NT2/D1 (cell line): Measurements from ENCODE around the gene DRGX.

ENCODE experiments used
- SUZ12 ChIP-seq: IDR thresholded peaks from 2 replicates; pipeline ENCODE4 v1.6.1; 2011; ENCODE audit not compliant: insufficient read length, insufficient read depth; ENCODE audit errors: extremely low read depth
- YY1 ChIP-seq: IDR thresholded peaks from 2 replicates; pipeline ENCODE4 v1.6.1; 2011; ENCODE audit not compliant: insufficient read length, insufficient read depth

DNA sequence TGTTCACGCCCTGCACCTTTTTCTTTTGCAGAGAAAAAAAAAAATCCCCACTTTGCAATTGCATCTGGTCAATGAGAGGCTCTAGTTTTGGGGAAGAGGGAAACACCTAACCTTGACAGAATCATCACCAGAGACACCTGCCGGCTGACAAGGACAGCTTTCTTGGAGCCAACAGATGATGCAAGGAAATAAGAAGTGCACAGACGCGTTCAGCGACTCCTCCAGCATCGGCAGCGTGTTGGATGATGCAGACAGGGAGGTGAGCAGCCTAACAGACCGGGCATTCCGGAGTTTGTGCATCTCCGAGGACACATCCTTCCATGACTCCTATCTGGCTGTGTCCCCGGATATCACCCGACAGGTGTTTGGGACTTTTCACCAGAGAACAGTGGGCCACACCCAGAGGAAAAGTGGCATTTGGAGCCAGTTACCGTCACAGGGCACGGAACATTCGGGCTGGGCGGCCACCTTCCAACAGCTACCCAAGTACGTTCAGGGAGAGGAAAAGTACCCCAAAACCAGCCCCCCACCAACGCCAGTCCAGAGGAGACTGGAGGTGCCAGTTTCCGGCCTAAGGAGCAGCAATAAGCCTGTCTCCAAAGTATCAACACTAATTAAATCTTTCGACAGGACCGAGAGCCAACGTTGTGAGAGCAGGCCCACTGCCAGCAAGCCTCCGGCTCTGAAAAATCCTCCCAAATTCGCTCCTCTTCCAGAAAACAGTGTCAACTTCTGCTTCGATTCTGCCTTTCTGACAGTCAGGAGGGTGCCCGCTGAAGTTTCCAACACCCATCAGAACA, 73.3 kb downstream of the DRGX start:
- TF ChIP-seq YY1 (no peak), SUZ12 (no peak)
